GM21619 (cell line): ENCODE measurements around the gene MAP6.
"Not testable (repeated sequence)": the region's sequence is repeated elsewhere in the genome, so short reads cannot be mapped to it uniquely, and the experiment has no call there.

Experiments used
- ATAC-seq: cut with Tn5 transposase; IDR thresholded peaks from one replicate; pipeline ENCODE4 v1.9.1; 2021; ENCODE audit not compliant: unreplicated experiment

Gene MAP6

DNA sequence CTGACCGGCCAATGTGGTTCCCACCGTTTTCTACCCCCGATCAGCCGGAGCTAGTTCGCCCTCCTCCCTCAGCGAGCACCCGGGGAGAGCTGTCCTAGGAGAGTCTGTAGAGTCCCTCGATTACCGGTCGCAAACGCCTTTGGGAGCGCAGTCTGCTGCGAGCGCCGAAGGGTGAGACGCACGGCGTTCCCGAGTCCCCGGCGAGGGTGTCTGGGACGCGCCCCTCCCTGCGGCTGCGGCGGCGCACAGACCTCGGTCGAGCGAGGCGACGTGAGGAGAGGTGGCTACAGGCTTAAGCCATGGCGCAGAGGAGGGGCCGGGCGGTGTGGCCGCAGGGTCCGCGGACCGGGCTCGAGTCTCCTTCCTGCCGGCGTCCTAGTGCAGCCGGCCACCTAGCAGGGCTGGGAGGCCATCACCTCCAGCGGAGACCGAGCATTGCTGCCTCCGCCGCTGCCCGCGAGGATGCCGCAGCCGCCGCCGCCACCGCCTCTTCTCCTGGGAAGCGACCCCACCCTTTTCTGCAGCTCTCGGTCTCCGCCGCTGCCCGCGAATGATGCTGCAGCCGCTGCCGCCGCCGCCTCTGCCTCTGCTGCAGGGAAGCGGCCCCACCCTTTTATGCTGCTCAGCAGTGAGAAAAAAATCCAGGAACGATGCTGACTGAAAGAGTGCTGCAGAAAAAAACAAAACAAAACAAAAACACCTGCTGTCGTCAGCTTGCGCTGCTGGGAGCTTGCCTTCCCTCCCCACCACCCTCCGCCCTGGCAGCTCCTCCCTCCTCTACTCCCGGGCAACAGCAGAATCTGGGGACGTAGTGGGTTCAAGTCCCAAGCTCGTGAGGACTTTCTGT lies at the start of gene MAP6:
Gene MAP6 (minus strand): TSS at position 588 of the 847 bp plus-strand sequence. CDS start 669 bp downstream, outside the sequence.
- no peak for ATAC-seq

DNA sequence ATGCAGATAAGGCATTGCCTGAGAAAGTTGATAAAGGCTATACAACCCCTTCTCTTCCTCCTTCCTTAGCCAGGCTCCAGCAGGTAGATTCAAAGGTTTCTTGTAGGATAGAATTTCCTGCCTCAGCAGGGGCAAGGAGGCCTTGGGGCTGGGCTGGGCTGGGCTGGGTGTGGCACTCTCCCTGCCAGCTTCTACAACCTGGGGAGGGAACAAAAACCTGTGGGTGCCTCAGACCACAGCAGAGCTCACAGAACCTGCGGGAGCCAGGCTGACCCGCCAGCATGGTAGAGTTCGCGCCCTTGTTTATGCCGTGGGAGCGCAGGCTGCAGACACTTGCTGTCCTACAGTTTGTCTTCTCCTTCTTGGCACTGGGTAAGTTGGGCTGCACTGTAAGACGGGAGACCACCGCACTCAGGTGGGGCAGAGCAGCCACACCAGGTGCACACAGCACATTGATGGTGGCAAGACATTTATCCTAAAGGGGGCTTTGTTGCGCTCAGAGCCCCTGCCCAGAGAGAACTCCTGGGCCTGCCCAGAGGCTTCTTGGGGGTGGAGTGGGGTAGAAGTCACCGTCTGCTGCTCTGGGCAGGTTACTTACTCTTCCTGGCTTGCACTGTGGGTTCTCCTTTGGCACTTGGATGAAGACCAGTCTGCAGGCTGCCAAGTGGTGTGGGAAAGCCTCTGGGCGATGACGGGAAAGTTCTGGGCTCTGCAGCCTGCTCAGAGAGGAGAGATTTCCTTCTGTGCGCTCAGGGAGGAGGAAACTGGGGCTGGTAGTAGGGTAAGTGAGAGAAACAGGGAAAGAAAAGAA lies 49.0 kb upstream of the MAP6 start, which contains the start of gene MOGAT2:
Gene MOGAT2 (plus strand): TSS at position 231 of the 811 bp plus-strand sequence. CDS start 51 bp downstream, at position 282.
- ATAC-seq = no peak

GRCh38 chr11:75716659-75717058 lies 47.8 kb upstream of the MAP6 start:
- ATAC-seq = no peak

GRCh38 chr11:75715688-75716087 lies 46.9 kb upstream of the MAP6 start:
- ATAC-seq = no peak

- ATAC-seq = no peak
Observed at GRCh38 chr11:75714211-75714610, 45.4 kb upstream of the MAP6 start.

GRCh38 chr11:75706260-75706729 lies 37.5 kb upstream of the MAP6 start:
- ATAC-seq = peak; percentile 66

GRCh38 chr11:75705541-75705940 lies 36.7 kb upstream of the MAP6 start:
- ATAC-seq = no peak

DNA sequence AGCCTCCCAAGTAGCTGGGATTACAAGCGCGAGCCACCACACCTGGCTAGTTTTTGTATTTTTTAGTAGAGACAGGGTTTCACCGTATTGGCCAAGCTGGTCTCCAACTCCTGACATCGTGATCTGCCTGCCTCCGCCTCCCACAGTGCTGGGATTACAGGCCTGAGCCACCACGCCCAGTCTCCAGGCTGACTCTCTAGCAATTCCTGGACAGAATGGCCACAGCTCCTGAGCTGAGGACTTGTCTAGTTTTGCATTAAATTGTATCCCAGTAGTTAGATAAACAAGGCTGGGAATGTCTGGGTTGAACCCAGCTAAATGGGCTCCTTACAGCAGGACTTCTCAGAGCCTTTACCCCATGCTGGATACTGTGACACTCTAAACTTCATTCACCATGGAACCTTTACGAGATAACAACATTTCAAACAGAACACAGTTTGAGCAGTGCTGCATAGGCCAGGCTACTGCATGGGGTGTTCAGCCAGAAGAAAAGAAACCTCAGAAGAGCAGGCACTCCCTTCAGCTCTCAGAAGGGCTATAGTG lies 34.9 kb upstream of the MAP6 start:
- no peak for ATAC-seq

- ATAC-seq = no peak
Observed at GRCh38 chr11:75700940-75701339, 32.1 kb upstream of the MAP6 start.

- no peak for ATAC-seq
Observed at GRCh38 chr11:75697906-75698581, 29.2 kb upstream of the MAP6 start.

- ATAC-seq = no peak
Observed at GRCh38 chr11:75691804-75692203, 23.0 kb upstream of the MAP6 start.

DNA sequence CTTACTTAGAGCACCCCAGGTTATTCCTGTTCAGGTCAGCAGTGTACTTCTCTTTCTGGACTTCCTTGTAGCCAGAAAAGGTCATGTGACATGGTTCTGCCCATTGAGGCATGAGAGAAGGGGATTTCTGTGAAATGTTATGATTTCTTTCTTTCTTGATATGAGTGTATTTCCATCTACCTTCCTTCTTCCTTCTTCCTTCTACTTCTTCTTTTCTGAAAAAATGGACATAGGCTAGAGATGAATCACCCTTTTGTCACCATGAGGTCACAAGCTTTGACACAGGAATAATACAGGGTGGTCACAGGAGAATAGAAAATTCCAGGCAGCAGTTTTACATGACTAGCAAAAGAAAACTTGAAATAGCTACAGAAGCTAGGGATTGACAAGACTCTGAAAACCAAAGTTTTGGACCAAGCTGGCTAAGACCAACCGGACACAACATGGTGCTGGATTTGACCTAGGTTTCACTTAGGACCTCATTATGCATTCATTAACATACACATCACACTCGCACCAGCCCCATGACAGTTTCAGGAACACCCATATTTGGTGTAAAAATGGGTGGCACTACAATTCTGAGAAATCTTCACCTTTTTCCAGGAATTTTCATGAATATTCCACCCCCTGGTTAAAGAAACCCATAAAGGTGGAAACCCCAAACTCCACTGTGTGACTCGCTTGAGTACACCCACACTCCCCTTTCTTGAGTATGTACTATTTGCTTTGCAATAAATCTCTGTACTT lies 21.2 kb upstream of the MAP6 start:
- peak; percentile 59 for ATAC-seq

GRCh38 chr11:75683856-75684255 lies 15.0 kb upstream of the MAP6 start:
- not testable (repeated sequence) for ATAC-seq

DNA sequence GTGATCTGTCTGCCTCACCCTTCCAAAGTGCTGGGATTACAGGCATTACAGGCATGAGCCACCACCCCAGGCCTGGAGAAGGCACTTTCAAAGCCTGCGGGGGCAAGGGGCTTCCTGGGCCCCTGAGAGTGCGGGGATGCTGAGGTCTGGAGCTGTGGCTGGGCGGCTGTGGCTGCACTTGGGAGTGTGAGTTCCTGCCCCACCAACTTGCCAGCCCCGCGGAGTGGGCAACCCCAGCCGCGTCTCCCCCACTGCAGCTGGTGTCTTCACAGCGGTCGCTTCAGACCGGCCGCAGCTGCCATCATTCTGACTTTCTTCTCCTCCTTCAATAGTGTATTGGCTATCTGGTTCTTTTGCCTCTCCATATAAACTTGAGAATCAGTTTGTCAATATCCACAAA lies 10.7 kb upstream of the MAP6 start:
- no peak for ATAC-seq

DNA sequence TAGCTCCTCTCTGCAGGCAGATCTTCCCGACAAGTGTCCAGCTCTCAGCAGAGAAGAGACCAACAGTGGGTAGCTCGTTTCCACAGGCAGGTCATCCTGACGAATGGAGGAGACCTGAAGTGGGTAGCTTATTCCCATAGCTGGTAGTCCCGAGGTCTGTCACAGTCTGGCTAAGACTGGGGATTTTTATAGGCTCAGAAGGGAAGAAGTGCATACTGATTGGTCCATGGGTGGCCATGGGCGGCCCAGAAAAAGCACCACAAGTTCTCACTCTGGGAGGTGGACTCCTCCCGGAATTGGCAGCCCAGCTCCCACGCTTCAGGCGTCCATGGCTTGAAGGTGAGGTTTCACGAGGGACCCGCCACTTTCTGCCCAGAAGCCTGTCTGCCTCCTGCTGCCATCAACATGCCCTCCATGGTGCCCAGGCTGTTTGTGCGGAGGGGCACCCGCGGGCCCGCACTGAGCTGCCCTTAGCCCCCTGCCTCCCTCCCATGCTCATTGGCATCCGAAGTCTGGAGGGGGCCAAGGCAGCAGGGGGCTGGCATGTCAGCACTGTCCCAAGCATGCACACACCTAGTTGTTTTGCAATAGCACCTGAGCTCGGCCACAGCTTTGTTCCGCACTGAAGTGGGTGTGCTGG lies 9.9 kb upstream of the MAP6 start:
- ATAC-seq = no peak

DNA sequence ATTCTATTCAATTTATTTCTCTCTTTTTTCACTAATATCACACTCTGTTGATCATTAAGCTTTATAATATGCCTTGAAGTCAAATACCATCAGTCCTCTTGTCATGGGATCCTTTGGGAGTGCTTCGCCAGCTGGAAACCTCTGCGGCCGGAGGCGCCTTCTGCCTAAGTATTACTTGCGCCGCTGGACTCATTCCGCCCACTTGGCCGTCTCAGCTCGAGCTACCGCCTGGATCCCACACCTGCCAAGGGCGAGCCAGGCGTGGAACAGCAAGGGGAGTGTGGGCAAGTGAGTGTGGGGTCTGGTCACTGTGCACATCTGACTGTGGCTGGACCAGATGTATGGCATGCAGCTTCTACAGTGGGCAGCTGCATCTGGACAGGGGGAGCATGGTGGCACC lies 9.1 kb upstream of the MAP6 start:
- no peak for ATAC-seq

DNA sequence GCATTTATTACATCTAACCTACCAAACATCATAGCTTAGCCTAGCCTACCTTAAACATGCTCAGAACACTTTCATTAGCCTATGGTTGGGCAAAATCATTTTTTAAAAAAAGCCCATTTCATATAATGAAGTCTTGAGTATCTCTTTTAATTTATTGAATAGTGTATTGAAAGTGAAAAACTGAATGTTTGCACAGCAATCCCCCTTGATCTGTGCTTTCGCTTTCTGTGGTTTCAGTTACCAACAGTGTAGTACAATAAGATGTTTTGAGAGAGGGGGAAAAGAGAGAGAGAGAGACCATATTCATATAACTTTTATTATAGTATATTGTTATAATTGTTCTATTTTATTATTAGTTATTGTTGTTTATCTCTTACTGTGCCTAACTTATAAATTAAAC lies 8.4 kb upstream of the MAP6 start:
- ATAC-seq = peak; percentile 57

DNA sequence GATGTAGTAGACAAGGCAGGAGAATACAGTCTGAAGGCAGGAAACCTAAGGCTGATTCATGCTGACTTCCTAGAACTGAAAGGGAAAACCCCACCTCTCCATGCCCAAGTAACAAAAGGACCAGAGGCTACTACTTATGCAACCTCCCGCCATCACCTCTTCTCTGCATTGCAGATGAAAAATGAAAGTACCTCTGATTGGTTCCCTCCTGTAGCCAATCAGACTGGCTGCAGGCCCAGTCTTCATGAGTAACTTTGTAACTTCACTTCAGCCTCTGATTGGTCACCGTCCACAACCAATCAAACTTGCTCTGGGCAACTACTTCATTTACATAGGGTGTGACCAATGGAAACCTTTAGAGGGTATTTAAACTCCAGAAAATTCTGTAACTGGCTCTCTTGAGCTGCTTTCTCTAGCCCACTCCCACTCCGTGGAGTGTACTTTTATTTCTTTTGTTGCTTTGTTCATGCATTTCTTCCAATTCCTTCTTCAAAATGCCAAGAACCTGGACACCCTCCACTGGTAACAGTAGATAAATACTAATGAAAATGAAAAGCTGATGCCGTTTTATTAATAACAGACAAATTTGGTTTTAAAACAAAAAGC lies 5.2 kb upstream of the MAP6 start:
- no peak for ATAC-seq

DNA sequence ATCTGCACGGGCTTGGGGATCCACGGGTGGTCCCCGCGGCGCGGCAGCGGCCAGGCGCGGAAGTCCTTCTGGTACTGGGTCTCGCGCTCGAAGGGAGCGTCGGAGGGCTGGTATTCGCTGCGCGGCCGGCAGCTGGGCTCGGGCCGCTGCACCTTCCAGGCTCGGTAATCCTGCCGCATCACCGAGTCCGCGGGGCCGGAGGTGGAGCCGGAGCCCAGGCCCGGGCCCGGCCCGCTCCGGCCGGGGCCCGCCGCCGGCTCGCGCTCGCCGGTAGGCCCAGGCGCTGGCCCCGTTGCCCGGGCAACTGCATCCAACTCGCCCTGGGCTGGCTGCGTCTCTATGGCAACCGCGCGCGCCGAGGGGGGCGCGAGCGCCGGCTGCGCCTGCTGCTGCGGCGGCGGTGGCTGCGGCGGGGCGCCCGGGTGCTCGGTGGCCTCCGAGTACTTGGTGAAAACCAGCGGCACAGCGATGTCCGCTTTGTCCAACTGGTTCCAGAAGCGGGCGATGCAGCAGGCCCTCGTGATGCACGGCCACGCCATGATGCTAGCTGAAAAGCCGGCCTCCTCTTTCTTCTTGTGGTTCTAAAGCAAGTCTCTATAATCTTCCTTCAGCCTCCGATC lies 897 bp downstream of the MAP6 start:
- no peak for ATAC-seq
